GM21367 (cell line): Measurements from ENCODE around the gene FAM83G.

ENCODE experiments used
- ATAC-seq: cut with Tn5 transposase; IDR thresholded peaks from one replicate; pipeline ENCODE4 v1.9.1; 2021; ENCODE audit not compliant: unreplicated experiment

Gene FAM83G

DNA sequence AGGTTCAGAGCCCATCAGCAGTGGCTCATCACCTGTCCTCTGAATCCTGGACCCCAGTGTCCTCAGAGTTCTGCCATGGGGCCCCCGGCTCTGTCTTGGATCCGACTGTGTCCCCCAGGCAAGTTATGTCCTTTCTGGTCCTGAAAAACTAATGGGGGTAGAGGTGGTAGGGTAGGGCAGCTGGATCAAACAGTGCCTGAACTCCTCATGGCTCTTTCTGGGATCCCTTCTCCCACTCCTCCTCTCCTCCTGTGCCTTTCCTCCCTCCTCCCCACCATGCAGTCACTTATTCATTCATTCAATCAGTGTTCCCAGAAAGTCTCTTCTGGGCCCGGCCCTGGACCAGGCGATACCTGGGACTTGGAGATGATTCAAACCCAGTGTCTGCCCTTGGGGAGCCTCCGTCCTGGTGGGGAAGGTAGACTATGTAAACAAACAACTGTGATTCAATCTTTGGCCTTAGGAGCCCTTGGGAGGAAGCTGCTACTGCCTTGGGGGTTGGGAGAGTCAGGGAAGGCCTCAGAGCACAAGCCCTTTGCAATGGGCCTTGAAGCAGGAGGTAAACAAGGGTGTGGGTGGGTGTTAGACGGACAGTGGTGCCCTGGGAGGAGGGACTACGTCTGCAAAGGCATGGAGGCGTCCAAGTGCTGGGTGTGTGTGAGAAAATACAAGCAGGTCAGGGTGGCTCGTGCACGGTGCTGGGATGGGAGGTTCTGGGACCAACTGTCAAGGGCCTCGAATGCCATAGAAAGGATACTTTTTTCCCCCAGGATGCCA is 6.4 kb upstream of the FAM83G start:
- ATAC-seq = no peak

DNA sequence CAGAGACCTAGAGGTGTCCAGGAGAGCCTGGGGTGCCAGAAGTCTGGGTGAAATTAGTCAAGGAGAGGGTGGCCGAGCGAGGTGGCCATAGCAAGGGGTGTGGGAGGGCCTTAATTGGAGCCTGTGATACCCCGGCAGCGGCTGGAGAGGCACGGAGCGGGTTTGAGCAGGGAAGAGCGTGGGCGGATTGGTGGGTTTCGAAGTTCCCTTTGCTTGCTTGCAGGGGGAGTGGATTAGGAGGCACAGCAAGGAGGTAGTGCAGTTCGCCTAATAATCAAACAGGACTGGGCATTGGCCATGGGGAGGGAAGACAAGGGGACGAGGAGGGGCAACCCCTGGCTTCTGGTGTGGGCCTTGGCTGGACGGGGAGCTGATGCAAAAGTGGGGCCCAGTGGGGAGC is 5.4 kb upstream of the FAM83G start:
- no peak for ATAC-seq

DNA sequence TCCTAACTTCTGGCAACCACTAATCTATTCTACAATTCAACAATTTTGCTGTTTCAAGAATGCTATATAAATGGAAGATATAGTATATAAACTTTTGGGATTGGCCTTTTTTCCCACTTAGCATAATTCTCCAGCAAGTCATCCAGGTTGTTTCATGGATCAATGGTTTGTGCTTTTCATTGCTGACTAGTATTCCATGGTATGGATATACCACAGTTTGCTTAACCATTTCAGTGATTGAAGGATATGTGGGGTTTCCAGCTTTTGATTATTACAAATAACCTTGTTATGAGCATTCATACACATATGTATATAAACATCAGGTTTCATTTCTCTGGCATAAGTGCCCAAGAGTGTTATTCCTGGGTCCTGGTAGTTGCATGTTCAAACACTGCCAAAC is 2.1 kb upstream of the FAM83G start:
- ATAC-seq = no peak

DNA sequence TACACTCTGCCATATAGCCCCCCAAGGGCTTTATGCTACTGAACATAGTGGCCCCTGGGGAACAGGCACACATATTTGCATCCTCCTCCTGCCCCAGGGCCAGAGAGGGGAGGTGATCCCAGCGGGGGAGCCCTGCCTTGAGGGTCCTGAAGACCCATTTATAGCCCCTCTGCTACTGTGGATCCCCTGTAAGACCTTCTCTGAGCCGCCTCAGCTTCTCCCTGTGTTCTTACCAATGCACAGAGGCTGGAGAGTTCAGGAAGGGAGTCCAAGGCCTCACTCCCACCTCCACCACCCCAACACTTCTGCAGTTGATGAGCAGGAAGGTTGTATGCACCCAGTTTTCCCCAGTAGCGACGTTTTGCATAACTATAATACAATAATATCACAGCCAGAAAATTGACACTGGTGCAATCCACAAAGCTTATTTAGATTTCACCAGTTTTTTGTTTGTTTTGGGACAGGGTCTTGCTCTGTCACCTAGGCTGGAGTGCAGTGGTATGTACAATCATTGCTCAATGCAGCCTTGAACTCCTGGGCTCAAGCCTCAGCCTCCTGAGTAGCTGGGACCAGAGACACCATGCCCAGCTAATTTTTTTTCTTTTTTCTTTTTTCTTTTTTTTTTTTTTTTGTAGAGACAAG is 1.3 kb upstream of the FAM83G start:
- ATAC-seq = no peak

DNA sequence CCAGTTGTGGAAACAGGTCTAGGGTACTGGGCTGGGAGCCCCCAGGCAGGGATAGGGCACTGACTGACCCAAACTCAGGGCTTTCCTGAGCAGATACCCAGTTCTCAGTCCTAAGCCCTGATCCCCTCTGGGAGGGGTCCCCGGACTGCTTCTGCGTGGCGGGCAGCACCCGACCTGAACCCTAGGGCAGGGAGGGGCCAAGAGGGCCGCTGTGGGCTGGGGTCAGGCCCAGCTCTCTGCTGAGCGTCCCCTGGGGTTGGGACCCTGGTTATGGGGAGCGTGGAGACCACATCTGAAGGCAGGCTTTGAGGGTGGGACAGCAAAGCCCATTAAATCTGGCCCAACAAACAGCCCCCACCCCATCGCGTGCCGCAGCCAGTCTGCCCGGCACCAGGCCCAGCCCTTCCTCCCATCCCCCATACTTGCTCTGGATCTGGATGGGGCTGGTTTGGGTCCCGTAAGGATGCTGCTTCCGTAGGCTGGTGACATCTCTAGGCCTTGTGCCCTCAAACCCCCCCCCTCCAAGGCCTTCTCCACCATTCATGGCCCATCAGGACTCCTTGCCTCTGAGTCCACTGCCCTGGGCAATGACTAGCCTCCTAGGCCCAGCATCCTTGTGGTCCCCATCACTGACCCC is 691 bp upstream of the FAM83G start:
- no peak for ATAC-seq

DNA sequence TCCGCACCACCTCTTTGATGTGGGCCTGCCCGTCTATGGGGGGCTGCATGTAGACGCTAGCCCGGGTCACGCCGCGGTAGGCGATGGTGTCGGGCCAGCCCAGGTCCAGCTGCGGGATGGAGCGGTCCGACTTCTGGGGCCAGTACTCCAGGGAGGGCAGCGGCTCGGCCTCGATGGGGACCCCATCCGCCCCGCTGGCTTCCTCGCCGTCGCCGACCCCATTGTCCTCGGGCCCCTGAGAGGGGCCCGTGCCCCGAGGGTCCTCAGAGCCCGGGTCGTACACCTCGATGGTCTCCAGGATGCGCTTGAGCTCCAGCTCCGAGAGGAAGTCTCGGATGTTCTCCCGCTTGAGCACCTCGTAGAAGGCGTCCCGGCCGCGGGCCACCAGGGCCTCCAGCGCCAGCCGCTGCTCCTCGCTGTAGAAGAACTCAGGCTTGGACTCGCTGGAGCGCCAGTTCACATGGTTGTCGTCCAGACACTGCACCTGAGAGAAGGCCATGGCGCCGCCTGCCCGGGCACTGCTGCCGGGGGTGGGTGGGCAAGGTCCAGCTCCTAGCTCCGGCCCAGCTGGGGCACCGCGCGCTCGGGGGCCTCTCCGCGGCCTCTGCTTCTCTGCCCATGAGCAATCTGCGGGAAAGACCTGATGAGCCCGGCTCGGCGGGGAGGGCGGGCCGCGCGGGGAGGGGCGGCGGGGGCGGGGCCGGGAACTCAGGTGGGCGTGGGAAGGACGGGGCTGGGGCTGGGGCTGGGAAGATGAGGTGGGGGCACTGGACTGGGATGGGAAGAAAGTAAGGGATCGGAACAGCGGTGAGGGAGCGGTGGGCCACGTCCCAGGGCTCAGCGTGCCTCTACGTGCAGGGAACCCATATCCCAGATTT is 782 bp downstream of the FAM83G start:
- ATAC-seq = no peak

DNA sequence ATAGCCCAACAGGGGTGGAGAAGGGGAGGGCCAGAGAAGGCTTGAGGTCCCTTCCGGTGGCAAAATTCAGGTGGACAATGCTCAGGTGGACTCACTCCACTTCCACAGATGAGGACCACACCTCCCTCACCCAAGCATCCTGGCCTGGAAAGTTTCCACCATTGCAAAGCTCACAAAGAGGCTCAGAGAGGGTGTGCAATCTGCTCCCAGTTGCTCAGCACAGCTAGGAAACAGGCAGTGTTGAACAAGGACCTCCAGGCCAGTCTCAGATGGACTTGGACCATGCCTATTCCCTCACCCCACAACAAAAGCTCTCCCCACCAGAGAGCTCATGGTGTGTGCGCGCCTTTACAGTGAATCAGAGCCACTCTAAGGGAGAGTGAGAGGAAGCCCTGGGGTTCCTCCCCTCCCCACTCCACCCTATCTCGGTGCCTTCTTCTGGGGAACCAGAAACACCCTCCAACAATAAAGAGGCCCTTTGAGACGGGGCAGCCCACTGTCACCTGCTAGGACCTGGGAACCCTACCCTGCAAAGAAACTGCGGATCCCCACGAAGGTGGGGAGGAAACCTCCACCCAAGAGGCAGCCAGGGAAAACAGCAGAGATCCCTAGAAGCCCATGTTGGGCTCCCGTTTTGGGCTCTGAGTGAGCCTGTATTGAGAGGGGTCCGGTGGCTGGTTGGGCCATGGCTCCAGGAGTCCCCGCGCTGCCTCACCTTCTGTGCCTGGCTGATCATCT is 1.6 kb downstream of the FAM83G start:
- no peak for ATAC-seq

DNA sequence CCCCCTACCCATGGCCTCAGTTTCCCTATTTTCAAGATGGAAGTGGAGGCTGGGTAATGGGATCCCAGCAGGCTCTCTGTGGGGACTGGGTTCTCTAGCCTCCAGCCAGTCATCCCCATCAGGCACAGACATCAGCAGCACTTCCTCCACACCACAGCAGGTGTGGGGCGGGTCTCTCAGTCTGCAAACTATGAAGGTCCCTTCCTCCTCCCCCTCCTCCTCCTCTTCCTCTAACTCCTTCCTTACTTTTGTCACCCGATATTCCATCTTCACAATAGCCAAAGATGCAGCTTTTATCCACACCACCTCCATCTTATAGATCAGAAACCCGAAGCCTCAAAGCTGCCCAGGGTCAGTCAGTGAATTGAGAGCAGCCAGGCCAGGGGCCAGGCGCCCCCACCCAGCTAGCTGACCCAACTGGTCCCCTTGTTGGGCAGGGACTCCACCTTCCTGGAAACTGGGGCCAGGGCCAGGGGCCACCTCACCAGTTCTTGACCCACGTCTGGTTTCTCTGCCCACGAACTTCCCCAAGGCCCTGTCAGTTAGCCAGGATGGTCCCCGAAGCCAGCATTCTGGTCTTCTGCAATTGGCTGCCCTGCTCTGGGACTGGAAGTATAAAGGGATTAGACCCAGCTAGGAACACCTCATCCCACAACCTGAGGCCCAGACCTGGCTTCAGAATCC is 2.5 kb downstream of the FAM83G start:
- no peak for ATAC-seq

DNA sequence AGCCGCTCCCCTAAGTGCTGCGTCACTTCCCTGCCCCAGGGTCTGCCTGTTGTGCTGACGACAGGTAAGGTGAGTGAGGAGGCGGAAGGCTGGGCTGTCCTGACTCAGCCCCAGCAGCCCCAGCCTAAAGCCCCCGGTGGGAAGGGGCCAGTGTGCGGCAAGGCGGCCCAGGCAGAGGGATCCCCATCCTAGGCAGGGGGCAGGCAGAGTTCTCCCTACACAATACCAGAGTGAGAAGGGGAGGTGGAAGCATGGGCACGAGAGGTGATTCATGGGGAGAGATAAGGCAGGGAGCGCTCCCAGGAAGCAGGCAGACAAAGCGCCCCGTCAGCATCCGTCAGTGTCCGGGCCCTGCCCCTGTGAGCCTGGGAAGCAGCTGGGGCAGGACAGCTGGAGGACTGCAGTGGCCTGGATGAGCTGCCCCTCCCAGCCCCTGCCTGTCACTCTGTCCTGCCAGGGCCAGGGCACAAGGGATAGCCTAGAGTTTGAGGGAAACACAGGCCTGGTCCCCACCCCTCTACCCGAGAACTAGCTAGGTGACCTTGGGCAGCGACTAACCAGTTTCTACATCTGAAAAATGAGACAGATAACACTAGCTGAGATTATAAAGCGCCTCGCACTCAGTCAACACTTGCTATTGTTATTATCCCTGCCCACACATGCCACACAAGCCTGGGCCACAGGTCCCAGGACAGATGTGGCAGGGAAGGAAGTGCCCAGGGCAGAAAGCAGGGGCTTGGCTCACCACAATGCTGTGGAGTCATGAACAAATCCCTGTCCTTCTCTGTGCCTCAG is 3.8 kb downstream of the FAM83G start:
- no peak for ATAC-seq

DNA sequence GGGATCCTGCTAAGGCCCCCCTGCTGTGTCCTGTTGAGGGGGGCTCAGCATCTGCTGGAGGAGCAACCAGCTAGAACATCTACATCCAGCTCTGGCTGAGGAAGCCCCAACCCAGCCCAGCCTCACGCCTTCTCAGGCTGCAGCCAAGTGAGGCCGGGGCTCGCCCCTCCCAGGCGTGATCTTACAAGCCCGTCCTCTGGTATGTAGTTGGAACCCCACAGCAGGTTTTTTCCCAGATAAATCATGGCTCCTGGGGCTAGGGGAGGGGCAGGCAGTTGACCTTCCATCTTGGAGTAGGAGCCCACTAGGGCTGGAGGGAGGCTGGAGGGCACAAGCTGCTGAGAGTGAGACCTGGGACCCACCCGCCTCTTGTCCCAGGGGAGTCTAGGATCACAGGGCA is 4.7 kb downstream of the FAM83G start:
- ATAC-seq = no peak

DNA sequence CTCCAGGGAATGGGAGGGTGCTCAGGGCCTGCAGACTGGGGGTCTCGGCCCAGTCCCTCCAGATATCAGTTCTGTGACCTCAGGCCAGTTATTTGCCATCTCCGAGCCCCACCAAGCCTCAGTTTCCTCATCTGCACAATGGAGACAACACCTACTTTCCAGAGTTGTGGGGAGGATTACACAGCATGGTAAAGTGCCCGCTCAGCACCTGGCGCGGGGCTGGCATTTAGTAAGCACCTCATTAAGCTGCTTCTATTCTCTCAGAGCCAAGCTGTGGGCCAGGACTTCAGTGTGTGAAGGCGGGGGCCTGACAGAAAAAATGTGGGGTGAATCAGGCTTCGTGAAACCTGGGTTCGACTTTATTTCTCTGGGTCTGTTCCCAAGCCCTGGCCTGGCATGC is 5.2 kb downstream of the FAM83G start:
- ATAC-seq = no peak

DNA sequence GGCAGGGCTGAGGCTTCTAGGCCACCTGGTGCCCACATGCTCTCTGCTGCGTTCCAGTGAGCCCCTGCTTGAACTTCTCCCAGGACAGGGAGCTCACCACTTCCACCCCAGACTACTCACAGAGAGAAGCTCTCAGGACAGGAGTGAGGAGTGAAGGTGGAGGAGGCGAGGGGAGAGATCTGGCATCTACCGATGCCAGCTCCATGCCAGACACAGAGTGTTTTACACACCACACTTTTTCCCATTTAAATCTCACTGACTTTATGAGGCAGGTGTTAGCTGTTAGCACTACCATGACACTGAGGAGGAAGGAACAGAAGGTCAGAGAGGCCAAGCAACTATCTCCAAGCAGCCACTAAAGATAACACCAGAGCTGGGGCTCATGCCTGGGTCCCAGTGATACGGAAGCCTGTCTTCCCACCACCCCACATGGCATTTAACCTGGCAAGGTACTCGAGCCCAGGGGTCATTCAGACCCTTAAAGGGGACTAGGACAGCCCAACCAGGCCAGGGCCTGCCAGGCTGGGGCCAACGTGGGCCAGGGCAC is 6.8 kb downstream of the FAM83G start:
- ATAC-seq = no peak

DNA sequence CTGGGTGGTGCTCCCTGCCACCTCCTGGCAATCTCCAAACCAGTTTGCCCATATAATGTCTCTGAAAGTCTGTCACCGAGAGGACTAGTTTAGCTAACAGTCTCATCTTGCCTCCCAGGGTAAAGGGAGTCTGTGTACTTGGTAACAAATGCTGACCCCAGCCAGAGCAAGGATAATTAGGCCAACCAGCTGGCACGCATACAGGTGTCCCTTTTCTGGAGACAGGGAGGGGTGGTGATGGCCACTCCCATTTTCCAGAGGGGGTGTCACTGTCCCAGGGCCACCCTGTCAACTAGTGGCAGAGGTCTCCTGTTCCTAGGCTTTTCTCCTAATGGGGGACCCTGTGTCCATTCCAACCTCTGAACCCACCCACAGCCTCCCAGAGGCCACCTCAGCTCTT is 8.1 kb downstream of the FAM83G start:
- ATAC-seq = no peak

DNA sequence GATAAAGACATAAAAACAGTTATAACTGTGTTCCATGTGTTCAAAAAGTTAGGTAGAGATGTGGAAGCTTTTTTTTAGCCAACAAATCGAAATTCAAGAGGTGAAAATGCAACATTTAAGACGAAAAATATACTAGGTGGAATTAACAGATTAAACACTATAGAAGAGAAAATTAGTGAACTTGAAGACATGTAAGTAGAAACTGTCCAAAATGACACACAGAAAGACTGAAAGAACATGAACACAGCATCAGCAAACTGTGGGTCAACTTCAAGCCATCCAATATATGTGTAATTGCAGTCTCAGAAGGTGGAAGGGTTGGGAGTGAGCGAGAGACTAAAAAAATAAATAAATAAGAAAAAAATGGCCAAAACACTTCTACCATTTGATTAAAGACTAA is 9.3 kb downstream of the FAM83G start:
- ATAC-seq = no peak

DNA sequence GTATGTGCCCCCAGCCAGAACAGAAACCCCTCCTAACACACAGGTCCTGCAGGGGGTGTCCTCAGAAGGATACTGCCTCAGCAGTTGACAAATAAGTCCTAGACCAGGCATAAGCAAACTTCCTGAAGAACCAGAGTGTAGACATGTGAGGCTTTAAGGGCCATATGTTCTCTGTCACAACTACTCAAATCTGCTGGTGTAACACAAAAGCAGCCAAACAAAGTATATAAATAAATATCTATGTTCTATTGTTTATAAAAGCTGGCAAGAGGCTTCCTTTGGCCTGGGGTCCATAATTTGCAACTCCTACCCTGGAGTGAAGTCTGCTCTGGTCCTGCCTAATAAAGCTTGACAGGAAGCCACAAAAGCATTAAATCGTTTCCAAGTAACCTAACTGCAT is 9.9 kb downstream of the FAM83G start:
- ATAC-seq = no peak

DNA sequence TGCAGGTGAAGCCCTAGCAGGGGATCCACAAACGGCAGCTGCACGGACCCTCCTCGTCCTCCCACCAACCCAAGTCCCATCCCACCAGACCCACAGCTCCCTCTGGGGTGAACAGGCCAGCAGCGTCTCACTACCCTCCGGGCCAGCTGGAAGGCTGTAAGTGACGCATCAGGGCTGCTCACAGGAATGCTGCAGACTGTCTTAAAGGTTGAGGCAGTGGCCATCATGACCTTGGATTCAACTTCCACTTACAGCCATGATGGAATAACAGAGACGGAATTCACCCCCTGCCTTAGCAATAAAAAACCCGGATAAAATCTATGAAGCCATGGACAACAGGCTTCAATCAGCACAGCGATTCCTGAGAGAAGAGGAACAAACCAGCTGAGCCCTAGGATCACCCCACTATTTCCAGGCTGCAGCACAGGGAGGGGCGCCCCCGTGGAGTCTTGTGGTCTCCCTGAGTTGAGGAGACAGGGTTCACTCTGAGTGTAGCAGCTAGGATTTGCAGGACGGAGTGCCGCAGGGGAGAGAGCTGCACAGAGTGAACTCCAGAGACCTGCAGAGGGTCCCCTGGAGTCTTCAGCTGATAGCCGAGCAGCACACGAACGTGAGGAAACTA is 10.5 kb downstream of the FAM83G start:
- ATAC-seq = no peak

DNA sequence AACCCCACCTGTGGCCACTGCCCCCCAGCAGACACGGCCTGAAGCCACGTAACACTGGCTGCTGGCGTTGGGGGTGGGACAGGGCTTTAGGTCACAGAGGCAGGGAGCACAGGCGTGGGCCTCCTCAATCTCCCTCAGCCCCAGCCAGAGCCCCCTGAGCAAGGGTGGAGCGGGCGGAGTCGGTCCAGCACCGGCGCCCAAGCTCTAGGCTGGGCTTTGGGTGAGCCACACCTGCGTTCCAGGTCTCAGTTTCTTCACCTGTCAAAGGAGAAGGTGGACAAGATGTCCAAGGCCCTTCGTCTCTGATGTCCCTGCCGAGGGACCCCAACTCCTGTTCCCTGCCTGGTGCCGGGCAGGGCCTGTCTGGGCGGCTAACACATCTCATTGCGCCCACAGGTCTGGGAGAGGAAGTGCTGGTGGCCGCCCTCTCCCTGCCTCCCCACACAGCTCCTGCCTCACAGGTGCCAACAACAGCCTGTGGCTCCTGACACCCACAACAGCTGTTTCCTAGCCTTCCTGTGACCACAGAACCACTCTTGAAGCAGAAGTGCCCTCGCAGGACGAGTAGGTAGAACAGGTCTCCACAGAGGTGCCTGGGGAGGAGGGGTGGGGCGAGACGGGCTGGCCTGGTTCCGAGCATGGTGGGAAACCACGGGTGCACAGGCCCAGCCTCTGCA is 12.0 kb downstream of the FAM83G start:
- no peak for ATAC-seq
